ENCODE measurements around the gene ATL1. TPM values are rescaled to one million over a fixed set of nuclear protein-coding genes. Genes with fewer than 3 reads are reported as not detected.

ATL1 gene
- total and polyA plus RNA-seq, 2 experiments from 2014 or later = 3.5 to 7.0 TPM

DNA sequence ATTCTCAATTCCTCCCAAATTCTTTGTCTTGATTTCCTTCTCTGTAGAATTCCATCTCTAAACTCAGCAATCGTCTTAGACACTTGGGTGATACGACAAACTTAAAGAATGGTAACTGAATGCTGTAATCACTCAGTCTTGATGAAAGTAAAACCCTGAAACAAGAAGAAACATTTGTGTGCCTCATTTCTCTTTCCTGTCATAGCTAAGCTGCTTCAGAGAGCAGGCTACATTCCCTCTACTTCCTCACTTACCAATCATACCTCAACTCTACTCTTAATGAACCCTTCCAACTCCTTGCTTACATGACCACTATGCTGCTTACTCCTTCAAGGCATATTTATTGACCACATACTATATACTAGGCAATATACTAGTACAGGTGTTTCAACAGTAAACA lies 35.9 kb upstream of the ATL1 start (continued):
- no peak for TF ChIP-seq JUNB (IDR thresholded peaks at IDR 0.05; ENCODE audit: unreplicated experiment)

GRCh38 chr14:50524731-50525515 lies 35.0 kb upstream of the ATL1 start:
- H3K36me3 ChIP-seq (ENCODE audit: insufficient read depth) = no peaks in the 10 kb centered on the region
- no peak for DNase-seq (ENCODE audit: low spot score)
- no peaks in the 10 kb centered on the region for H3K27me3 ChIP-seq (ENCODE audit: insufficient read depth)
- ATAC-seq = no peak
- Mint-ChIP-seq H3K4me3 (no peak overlapping the region), H3K4me1 (peaks cover 32% of the 10 kb centered on the region), H3K27me3 (ENCODE audit: insufficient read depth, low read depth, poor library complexity) (peaks cover 6% of the 10 kb centered on the region), H3K36me3 (ENCODE audit: low read depth) (peaks cover 4% of the 10 kb centered on the region; the same call in 2 of the 3 replicates), H3K27ac (no peak overlapping the region), H3K9me3 (no peaks in the 10 kb centered on the region)
- H3K4me1 ChIP-seq (ENCODE audit: insufficient read depth) = peaks cover 23% of the 10 kb centered on the region
- H3F3A ChIP-seq (replicated peaks; ENCODE audit: low read depth) = no peaks in the 10 kb centered on the region
- peaks cover 100% of the 10 kb centered on the region for H3K79me2 ChIP-seq (replicated peaks; ENCODE audit: insufficient read depth)
- H3K4me2 ChIP-seq = no peak overlapping the region
- H2AFZ ChIP-seq = no peak overlapping the region
- peaks cover 45% of the 10 kb centered on the region for H4K20me1 ChIP-seq (replicated peaks; ENCODE audit: insufficient read depth)
- no peak overlapping the region for H3K27ac ChIP-seq (ENCODE audit: low read depth)
- no peak overlapping the region for H3K4me3 ChIP-seq
- H3K9me2 ChIP-seq (ENCODE audit: insufficient read depth) = no peaks in the 10 kb centered on the region
- no peak for TF ChIP-seq NANOG (IDR thresholded peaks at IDR 0.05; ENCODE audit: borderline replicate concordance)
- no peak for TF ChIP-seq ZNF114 (CRISPR knock-in tag; IDR thresholded peaks at IDR 0.05)
- no peak for TF ChIP-seq STAT1 (IDR thresholded peaks at IDR 0.05; ENCODE audit: unreplicated experiment)
- no peak for TF ChIP-seq CREB1 (CRISPR knock-in tag; IDR thresholded peaks at IDR 0.05; ENCODE audit: low read depth)
- no peak for TF ChIP-seq ETS1 (IDR thresholded peaks at IDR 0.05)
- TF ChIP-seq, protein P1, sequence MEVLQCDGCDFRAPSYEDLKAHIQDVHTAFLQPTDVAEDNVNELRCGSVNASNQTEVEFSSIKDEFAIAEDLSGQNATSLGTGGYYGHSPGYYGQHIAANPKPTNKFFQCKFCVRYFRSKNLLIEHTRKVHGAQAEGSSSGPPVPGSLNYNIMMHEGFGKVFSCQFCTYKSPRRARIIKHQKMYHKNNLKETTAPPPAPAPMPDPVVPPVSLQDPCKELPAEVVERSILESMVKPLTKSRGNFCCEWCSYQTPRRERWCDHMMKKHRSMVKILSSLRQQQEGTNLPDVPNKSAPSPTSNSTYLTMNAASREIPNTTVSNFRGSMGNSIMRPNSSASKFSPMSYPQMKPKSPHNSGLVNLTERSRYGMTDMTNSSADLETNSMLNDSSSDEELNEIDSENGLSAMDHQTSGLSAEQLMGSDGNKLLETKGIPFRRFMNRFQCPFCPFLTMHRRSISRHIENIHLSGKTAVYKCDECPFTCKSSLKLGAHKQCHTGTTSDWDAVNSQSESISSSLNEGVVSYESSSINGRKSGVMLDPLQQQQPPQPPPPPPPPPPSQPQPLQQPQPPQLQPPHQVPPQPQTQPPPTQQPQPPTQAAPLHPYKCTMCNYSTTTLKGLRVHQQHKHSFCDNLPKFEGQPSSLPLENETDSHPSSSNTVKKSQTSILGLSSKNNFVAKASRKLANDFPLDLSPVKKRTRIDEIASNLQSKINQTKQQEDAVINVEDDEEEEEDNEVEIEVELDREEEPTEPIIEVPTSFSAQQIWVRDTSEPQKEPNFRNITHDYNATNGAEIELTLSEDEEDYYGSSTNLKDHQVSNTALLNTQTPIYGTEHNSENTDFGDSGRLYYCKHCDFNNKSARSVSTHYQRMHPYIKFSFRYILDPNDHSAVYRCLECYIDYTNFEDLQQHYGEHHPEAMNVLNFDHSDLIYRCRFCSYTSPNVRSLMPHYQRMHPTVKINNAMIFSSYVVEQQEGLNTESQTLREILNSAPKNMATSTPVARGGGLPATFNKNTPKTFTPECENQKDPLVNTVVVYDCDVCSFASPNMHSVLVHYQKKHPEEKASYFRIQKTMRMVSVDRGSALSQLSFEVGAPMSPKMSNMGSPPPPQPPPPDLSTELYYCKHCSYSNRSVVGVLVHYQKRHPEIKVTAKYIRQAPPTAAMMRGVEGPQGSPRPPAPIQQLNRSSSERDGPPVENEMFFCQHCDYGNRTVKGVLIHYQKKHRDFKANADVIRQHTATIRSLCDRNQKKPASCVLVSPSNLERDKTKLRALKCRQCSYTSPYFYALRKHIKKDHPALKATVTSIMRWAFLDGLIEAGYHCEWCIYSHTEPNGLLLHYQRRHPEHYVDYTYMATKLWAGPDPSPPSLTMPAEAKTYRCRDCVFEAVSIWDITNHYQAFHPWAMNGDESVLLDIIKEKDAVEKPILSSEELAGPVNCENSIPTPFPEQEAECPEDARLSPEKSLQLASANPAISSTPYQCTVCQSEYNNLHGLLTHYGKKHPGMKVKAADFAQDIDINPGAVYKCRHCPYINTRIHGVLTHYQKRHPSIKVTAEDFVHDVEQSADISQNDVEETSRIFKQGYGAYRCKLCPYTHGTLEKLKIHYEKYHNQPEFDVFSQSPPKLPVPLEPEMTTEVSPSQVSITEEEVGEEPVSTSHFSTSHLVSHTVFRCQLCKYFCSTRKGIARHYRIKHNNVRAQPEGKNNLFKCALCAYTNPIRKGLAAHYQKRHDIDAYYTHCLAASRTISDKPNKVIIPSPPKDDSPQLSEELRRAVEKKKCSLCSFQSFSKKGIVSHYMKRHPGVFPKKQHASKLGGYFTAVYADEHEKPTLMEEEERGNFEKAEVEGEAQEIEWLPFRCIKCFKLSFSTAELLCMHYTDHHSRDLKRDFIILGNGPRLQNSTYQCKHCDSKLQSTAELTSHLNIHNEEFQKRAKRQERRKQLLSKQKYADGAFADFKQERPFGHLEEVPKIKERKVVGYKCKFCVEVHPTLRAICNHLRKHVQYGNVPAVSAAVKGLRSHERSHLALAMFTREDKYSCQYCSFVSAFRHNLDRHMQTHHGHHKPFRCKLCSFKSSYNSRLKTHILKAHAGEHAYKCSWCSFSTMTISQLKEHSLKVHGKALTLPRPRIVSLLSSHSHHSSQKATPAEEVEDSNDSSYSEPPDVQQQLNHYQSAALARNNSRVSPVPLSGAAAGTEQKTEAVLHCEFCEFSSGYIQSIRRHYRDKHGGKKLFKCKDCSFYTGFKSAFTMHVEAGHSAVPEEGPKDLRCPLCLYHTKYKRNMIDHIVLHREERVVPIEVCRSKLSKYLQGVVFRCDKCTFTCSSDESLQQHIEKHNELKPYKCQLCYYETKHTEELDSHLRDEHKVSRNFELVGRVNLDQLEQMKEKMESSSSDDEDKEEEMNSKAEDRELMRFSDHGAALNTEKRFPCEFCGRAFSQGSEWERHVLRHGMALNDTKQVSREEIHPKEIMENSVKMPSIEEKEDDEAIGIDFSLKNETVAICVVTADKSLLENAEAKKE (CRISPR knock-in tag; IDR thresholded peaks at IDR 0.05) = no peak
- no peak for TF ChIP-seq EZH2phosphoT487 (IDR thresholded peaks at IDR 0.05; ENCODE audit: unreplicated experiment)
- TF ChIP-seq, protein P2, sequence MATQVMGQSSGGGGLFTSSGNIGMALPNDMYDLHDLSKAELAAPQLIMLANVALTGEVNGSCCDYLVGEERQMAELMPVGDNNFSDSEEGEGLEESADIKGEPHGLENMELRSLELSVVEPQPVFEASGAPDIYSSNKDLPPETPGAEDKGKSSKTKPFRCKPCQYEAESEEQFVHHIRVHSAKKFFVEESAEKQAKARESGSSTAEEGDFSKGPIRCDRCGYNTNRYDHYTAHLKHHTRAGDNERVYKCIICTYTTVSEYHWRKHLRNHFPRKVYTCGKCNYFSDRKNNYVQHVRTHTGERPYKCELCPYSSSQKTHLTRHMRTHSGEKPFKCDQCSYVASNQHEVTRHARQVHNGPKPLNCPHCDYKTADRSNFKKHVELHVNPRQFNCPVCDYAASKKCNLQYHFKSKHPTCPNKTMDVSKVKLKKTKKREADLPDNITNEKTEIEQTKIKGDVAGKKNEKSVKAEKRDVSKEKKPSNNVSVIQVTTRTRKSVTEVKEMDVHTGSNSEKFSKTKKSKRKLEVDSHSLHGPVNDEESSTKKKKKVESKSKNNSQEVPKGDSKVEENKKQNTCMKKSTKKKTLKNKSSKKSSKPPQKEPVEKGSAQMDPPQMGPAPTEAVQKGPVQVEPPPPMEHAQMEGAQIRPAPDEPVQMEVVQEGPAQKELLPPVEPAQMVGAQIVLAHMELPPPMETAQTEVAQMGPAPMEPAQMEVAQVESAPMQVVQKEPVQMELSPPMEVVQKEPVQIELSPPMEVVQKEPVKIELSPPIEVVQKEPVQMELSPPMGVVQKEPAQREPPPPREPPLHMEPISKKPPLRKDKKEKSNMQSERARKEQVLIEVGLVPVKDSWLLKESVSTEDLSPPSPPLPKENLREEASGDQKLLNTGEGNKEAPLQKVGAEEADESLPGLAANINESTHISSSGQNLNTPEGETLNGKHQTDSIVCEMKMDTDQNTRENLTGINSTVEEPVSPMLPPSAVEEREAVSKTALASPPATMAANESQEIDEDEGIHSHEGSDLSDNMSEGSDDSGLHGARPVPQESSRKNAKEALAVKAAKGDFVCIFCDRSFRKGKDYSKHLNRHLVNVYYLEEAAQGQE (IDR thresholded peaks at IDR 0.05; ENCODE audit: unreplicated experiment) = no peak
- TF ChIP-seq EZH2 (IDR thresholded peaks at IDR 0.05; ENCODE audit: low read depth, unreplicated experiment) = no peak
- TF ChIP-seq POLR2AphosphoS5 (IDR thresholded peaks at IDR 0.05; ENCODE audit: low read depth) = no peak
- TF ChIP-seq, protein P3, sequence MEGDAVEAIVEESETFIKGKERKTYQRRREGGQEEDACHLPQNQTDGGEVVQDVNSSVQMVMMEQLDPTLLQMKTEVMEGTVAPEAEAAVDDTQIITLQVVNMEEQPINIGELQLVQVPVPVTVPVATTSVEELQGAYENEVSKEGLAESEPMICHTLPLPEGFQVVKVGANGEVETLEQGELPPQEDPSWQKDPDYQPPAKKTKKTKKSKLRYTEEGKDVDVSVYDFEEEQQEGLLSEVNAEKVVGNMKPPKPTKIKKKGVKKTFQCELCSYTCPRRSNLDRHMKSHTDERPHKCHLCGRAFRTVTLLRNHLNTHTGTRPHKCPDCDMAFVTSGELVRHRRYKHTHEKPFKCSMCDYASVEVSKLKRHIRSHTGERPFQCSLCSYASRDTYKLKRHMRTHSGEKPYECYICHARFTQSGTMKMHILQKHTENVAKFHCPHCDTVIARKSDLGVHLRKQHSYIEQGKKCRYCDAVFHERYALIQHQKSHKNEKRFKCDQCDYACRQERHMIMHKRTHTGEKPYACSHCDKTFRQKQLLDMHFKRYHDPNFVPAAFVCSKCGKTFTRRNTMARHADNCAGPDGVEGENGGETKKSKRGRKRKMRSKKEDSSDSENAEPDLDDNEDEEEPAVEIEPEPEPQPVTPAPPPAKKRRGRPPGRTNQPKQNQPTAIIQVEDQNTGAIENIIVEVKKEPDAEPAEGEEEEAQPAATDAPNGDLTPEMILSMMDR (conservative IDR thresholded peaks at IDR 0.05; ENCODE audit: low read depth in 2 of 2) = no peak

Data from GM23338 (cell line).